Ishikawa (cell line): ENCODE data around the gene PDE5A.

Experiments
- CEBPB ChIP-seq: IDR thresholded peaks from 2 replicates; pipeline ENCODE4 v1.6.1; 2012
- CREB1 ChIP-seq: IDR thresholded peaks from 2 replicates; pipeline ENCODE4 v1.6.1; 2012; ENCODE audit warnings: low read depth
- EGR1 ChIP-seq: IDR thresholded peaks from 2 replicates; pipeline ENCODE4 v1.6.1; 2012
- EP300 ChIP-seq: IDR thresholded peaks from 2 replicates; pipeline ENCODE4 v1.6.1; 2012; ENCODE audit warnings: borderline replicate concordance
- FOXM1 ChIP-seq: IDR thresholded peaks from 2 replicates; pipeline ENCODE4 v1.6.1; 2012; ENCODE audit warnings: low read depth, borderline replicate concordance
- MAX ChIP-seq: IDR thresholded peaks from 2 replicates; pipeline ENCODE4 v1.6.1; 2012
- NFIC ChIP-seq: IDR thresholded peaks from 2 replicates; pipeline ENCODE4 v1.6.1; 2012
- RAD21 ChIP-seq: IDR thresholded peaks from 2 replicates; pipeline ENCODE4 v1.6.1; 2012; ENCODE audit warnings: low read depth
- REST ChIP-seq: IDR thresholded peaks from 2 replicates; pipeline ENCODE4 v1.6.1; 2012; ENCODE audit warnings: low read depth, mild to moderate bottlenecking
- TAF1 ChIP-seq: IDR thresholded peaks from 2 replicates; pipeline ENCODE4 v1.6.1; 2012; ENCODE audit warnings: low read depth, mild to moderate bottlenecking
- TCF12 ChIP-seq: IDR thresholded peaks from 2 replicates; pipeline ENCODE4 v1.6.1; 2012; ENCODE audit warnings: low read depth
- TEAD4 ChIP-seq: IDR thresholded peaks from 2 replicates; pipeline ENCODE4 v1.6.1; 2012
- USF1 ChIP-seq: IDR thresholded peaks from 2 replicates; pipeline ENCODE4 v1.6.1; 2012
- YY1 ChIP-seq: IDR thresholded peaks from 2 replicates; pipeline ENCODE4 v1.6.1; 2012; ENCODE audit warnings: low read depth
- ZBTB7A ChIP-seq: IDR thresholded peaks from 2 replicates; pipeline ENCODE4 v1.6.1; 2012; ENCODE audit warnings: low read depth

PDE5A gene

GRCh38 chr4:119664168-119664907, 35.7 kb upstream of the PDE5A start:
- TF ChIP-seq ZBTB7A (no peak), YY1 (no peak), TEAD4 (no peak), TCF12 (no peak), TAF1 (no peak), MAX (no peak), USF1 (no peak), CREB1 (no peak), EGR1 (no peak), EP300 (no peak), RAD21 (no peak), FOXM1 (no peak), CEBPB (no peak)

GRCh38 chr4:119663160-119663788, 34.7 kb upstream of the PDE5A start:
- TF ChIP-seq REST (no peak), YY1 (no peak), TAF1 (no peak), NFIC (no peak), ZBTB7A (no peak), RAD21 (no peak), TCF12 (no peak), TEAD4 (no peak), EP300 (no peak), MAX (no peak), FOXM1 (no peak), CEBPB (no peak), CREB1 (no peak), USF1 (no peak), EGR1 (no peak)

- TF ChIP-seq MAX (no peak), YY1 (no peak), CEBPB (no peak), EGR1 (no peak), TCF12 (no peak), TEAD4 (no peak), RAD21 (no peak), EP300 (no peak), USF1 (no peak)
These were observed 32.6 kb upstream of the PDE5A start for GRCh38 chr4:119661231-119661630.

- no peak for TF ChIP-seq NFIC
- TF ChIP-seq REST = no peak
- TF ChIP-seq EP300 = no peak
- TF ChIP-seq ZBTB7A = no peak
- no peak for TF ChIP-seq MAX
- no peak for TF ChIP-seq USF1
- TF ChIP-seq YY1 = no peak
- no peak for TF ChIP-seq TEAD4
- no peak for TF ChIP-seq TAF1
- TF ChIP-seq EGR1 = no peak
- TF ChIP-seq CREB1 = no peak
- no peak for TF ChIP-seq FOXM1
- no peak for TF ChIP-seq TCF12
- no peak for TF ChIP-seq RAD21
These were observed 31.0 kb upstream of the PDE5A start for GRCh38 chr4:119659576-119659975.
